Raji (cell line): ENCODE measurements around the gene PCSK4.

Experiments
- POLR2A ChIP-seq: IDR thresholded peaks from 2 replicates; pipeline ENCODE4 v1.6.1; 2011; ENCODE audit warnings: low read depth, low read length, control low read depth; ENCODE audit not compliant: insufficient read depth

Gene PCSK4

GRCh38 chr19:1438035-1438932 lies 51.9 kb downstream of the PCSK4 start, which contains the start of gene RPS15:
TSS of gene RPS15 (plus strand) at chr19:1438396. CDS start at chr19:1438426, 30 bp downstream.
- peak; percentile 100 for TF ChIP-seq POLR2A

- no peak for TF ChIP-seq POLR2A
These were observed 52.5 kb downstream of the PCSK4 start for GRCh38 chr19:1437609-1438008.

GRCh38 chr19:1435378-1435989 lies 54.7 kb downstream of the PCSK4 start:
- no peak for TF ChIP-seq POLR2A

GRCh38 chr19:1434577-1435060 lies 55.5 kb downstream of the PCSK4 start:
- TF ChIP-seq POLR2A, result no peak

GRCh38 chr19:1434040-1434366 lies 56.1 kb downstream of the PCSK4 start:
- no peak for TF ChIP-seq POLR2A

- no peak for TF ChIP-seq POLR2A
These were observed 56.8 kb downstream of the PCSK4 start for GRCh38 chr19:1433119-1434039.

- TF ChIP-seq POLR2A, result no peak
These were observed 57.7 kb downstream of the PCSK4 start for GRCh38 chr19:1432507-1432887.

- no peak for TF ChIP-seq POLR2A
These were observed 58.2 kb downstream of the PCSK4 start for GRCh38 chr19:1431759-1432506.
